Psoas muscle (tissue), 8 donors: ENCODE data around the gene MGAT5B. TPM values are rescaled to one million over a fixed set of nuclear protein-coding genes. Genes with fewer than 3 reads are reported as not detected.
A peak's percentile ranks its signal among the peaks of the same experiment; 100 is the strongest.

ENCODE experiments used
- ATAC-seq, 4 donors: fragments of 200-7000 bp; cut with Tn5 transposase; one replicate each; pipeline ENCODE4 v1.9.1; 2020; ENCODE audit warnings: moderate library complexity in 3 of 4, mild to moderate bottlenecking in 2 of 4
- DNase-seq, 2 donors: peaks; one replicate each; pipeline ENCODE4 v3.0.0-alpha.2; 2020
- H3K27ac ChIP-seq: fragments of 200-600 bp; one replicate; pipeline ENCODE4 v1.8.0; 2022
- H3K27me3 ChIP-seq, 3 donors: fragments of 200-600 bp in 1 of 3; one replicate each; pipeline versions ENCODE4 v1.6.1 to v1.8.0; 2013 to 2022; ENCODE audit warnings: low read length in 2 of 3, mild to moderate bottlenecking in 2 of 3, moderate library complexity in 1 of 3; ENCODE audit not compliant: insufficient read depth in 3 of 3
- H3K36me3 ChIP-seq, 2 donors: fragments of 200-600 bp in 1 of 2; one replicate each; pipeline versions ENCODE4 v1.6.1 to v1.8.0; 2013 to 2022; ENCODE audit warnings: low read depth in 1 of 2, mild to moderate bottlenecking in 1 of 2, moderate library complexity in 1 of 2; ENCODE audit not compliant: insufficient read depth in 1 of 2
- H3K4me1 ChIP-seq: fragments of 200-600 bp; one replicate; pipeline ENCODE4 v1.8.0; 2022
- H3K4me3 ChIP-seq: fragments of 200-600 bp; one replicate; pipeline ENCODE4 v1.8.0; 2022; ENCODE audit warnings: mild to moderate bottlenecking
- H3K9me3 ChIP-seq: fragments of 200-600 bp; one replicate; pipeline ENCODE4 v1.8.0; 2022
- CTCF ChIP-seq: fragments of 200-600 bp; IDR thresholded peaks from one replicate; pipeline ENCODE4 v1.8.0; 2022; ENCODE audit warnings: antibody characterized with exemption
- WGBS, 3 donors: extraction: QIAGEN DNeasy Blood & Tissue Kit; methylation state at CpG; one replicate each; pipeline versions ENCODE4 v1.1.6 to v1.1.7; 2013; 5-methylcytosine and 5-hydroxymethylcytosine counted together
- intact Hi-C, 2 donors: fragments of 100-400 bp; cut with DNase I; formaldehyde crosslinking; loops; one replicate each; pipeline versions ENCODE4 v1.11.0 to v1.14.2; 2022
- polyA plus RNA-seq, 3 donors: library from polyadenylated mRNA; stranded (reverse); fragments of 200-250 nt; gene quantifications; one replicate each; pipeline ENCODE4 v1.2.3, GENCODE V29; 2013
- total RNA-seq, 4 donors: library from RNA; stranded (reverse); fragmentation: NEBNext Ultra II Directional in 2 of 4; extraction: Animal tissue kit (Norgen Biotek cat#: 25700) in 2 of 4; gene quantifications; one replicate each; pipeline versions ENCODE4 v1.2.1 to v1.2.4, GENCODE V29; 2021 to 2023
- donor health status: healthy with polysubstance abuse.
- donor health status: DM: no; HTN: no; CAD: no; lungs with moderate emphysema.
- donor health status: Bipolar disorder and iron deficiency.
- donor health status: healthy.
- donor health status: DM: yes; HTN: yes; CAD: no.
- donor health status: DM: no; HTN: no; CAD: no.
- donor health status: DM: no; HTN: no; CAD: no.
- donor health status: DM: yes; HTN: yes; CAD: no.

The MGAT5B gene
- total and polyA plus RNA-seq, 7 donors = 0.03 to 0.34 (median 0.05) TPM; not detected in 3

- intact Hi-C loops = loop anchor here (1.0 to 5.0 kb wide), 3 partner anchors 187 to 378 kb away; no protein-coding TSS in a partner anchor
- no peak for TF ChIP-seq CTCF
- no peaks in the 10 kb centered on the region for H3K9me3 ChIP-seq
- DNase-seq (no peak), ATAC-seq (no peak)
- no peak overlapping the region for H3K27ac ChIP-seq
- H3K27me3 ChIP-seq = peaks cover 0 to 34% (median 19%) of the 10 kb centered on the region in 3 donors
- WGBS, 3 donors = 1 to 2% (median 2%) methylated on average over 46 to 84 of the region's 84 CpGs
- no peaks in the 10 kb centered on the region for H3K36me3 ChIP-seq
- H3K4me1 ChIP-seq = peaks cover 7% of the 10 kb centered on the region
- peak overlapping the region; percentile 49 for H3K4me3 ChIP-seq
Measured at GRCh38 chr17:76868669-76869495, 678 bp downstream of the MGAT5B start.

GRCh38 chr17:76869496-76870376, 1.5 kb downstream of the MGAT5B start:
- WGBS, 3 donors = 2 to 4% (median 4%) methylated on average over 52 to 80 of the region's 80 CpGs
- Histone ChIP-seq H3K4me1 (peaks cover 3% of the 10 kb centered on the region), H3K36me3 (no peaks in the 10 kb centered on the region), H3K27me3 (peaks cover 0 to 34% (median 19%) of the 10 kb centered on the region in 3 donors), H3K4me3 (no peak overlapping the region), H3K9me3 (no peaks in the 10 kb centered on the region), H3K27ac (no peak overlapping the region)
- intact Hi-C loops = loop anchor here (5.0 kb wide), 1 partner anchor 378 kb away; no protein-coding TSS in a partner anchor
- DNase-seq (no peak), ATAC-seq (no peak)
- no peak for TF ChIP-seq CTCF

- Histone ChIP-seq H3K4me3 (no peak overlapping the region), H3K27ac (no peak overlapping the region), H3K27me3 (peaks cover 0 to 34% (median 19%) of the 10 kb centered on the region in 3 donors), H3K36me3 (no peaks in the 10 kb centered on the region), H3K9me3 (no peaks in the 10 kb centered on the region), H3K4me1 (no peaks in the 10 kb centered on the region)
- TF ChIP-seq CTCF = no peak
- ATAC-seq = no peak
- intact Hi-C loops = no loop called here
- DNase-seq = no peak
- WGBS, 3 donors = 15 to 19% (median 16%) methylated on average over 14 to 16 of the region's 16 CpGs
Measured at GRCh38 chr17:76870377-76870714, 2.1 kb downstream of the MGAT5B start.

- intact Hi-C loops = no loop called here
- no peak overlapping the region for H3K4me3 ChIP-seq
- no peak for DNase-seq
Measured at GRCh38 chr17:76871668-76872067, 3.5 kb downstream of the MGAT5B start.

More at GRCh38 chr17:76871668-76872067, 3.5 kb downstream of the MGAT5B start:
- H3K27ac ChIP-seq = no peak overlapping the region
- no peaks in the 10 kb centered on the region for H3K36me3 ChIP-seq
- WGBS, 3 donors = 73 to 89% (median 88%) methylated on average over 4 of the region's 4 CpGs
- TF ChIP-seq CTCF = no peak
- H3K27me3 ChIP-seq = peaks cover 0 to 34% (median 19%) of the 10 kb centered on the region in 3 donors
- H3K9me3 ChIP-seq = no peaks in the 10 kb centered on the region
- ATAC-seq = no peak
- H3K4me1 ChIP-seq = no peaks in the 10 kb centered on the region
